K562 (cell line): ENCODE measurements around the gene PIRT. TPM values are rescaled to one million over a fixed set of nuclear protein-coding genes. Genes with fewer than 3 reads are reported as not detected.

ENCODE experiments used
- ATAC-seq: fragments of 200-7000 bp; cut with Tn5 transposase; 3 replicates; pipeline ENCODE4 v1.9.1; 2020; ENCODE audit warnings: moderate library complexity
- BruUV-seq: library from RNA; stranded (reverse); fragments of 400-500 nt; replicated peaks from 2 replicates; lab custom pipeline; 2021; lab: Mats Ljungman, UMichigan
- CTCF ChIA-PET: fragments of 300-600 bp; formaldehyde crosslinking; extraction: SDS; loops from one replicate; lab custom pipeline; 2021; ENCODE audit warnings: low intra/inter-chr PET ratio; lab: Yijun Ruan, JAX
- POLR2A ChIA-PET: fragments of 300-600, 350-650 bp; sonication (Branson Sonifier 250); formaldehyde crosslinking; extraction: SDS; loops from one replicate; lab custom pipeline; 2021; ENCODE audit warnings: antibody characterized with exemption, inconsistent platforms; lab: Yijun Ruan, JAX
- DNase-seq, 4 experiments: peaks; one replicate each; pipeline versions ENCODE4 v3.0.0 to v3.0.0-alpha.2; 2011 to 2018; ENCODE audit warnings: low spot score in 3 of 4, mixed read lengths in 3 of 4; ENCODE audit errors: extremely low read depth in 1 of 4
- FAIRE-seq: peaks from 2 replicates; lab custom pipeline; 2011; peaks lifted over from hg19 to GRCh38; lab: Jason Lieb, UNC
- H2AFZ ChIP-seq: 2 replicates; pipeline ENCODE4 v1.6.0; 2011; ENCODE audit warnings: low read depth, low read length, control low read depth, inconsistent platforms
- H3K27ac ChIP-seq: fragments of 200-600 bp; 3 replicates; pipeline ENCODE4 v1.8.0; 2011; ENCODE audit warnings: low read depth, mild to moderate bottlenecking, control low read depth, inconsistent platforms, low read length, moderate library complexity, mixed read lengths; ENCODE audit errors: extremely low read depth
- H3K27me3 ChIP-seq, 2 experiments: fragments of 300-600 bp in 1 of 2; 2 replicates in 1 of 2; 3 replicates in 1 of 2; pipeline versions ENCODE4 v1.6.0 to v1.8.0; 2011; ENCODE audit warnings: inconsistent platforms in 2 of 2, low read length in 2 of 2, mild to moderate bottlenecking in 1 of 2, mixed read lengths in 1 of 2, moderate library complexity in 1 of 2; ENCODE audit not compliant: control insufficient read depth in 2 of 2, insufficient read depth in 2 of 2
- H3K36me3 ChIP-seq: fragments of 300-600 bp; 3 replicates; pipeline ENCODE4 v1.8.0; 2011; ENCODE audit warnings: mild to moderate bottlenecking, low read length, inconsistent platforms; ENCODE audit not compliant: control insufficient read depth, insufficient read depth
- H3K4me1 ChIP-seq, 2 experiments: fragments of 200-600 bp in 1 of 2; replicated peaks in 1 of 2; 2 replicates in 1 of 2; 3 replicates in 1 of 2; pipeline versions ENCODE4 v1.5.1 to v1.8.0; 2011; ENCODE audit warnings: inconsistent platforms in 2 of 2, low read length in 2 of 2, mild to moderate bottlenecking in 1 of 2, mixed read lengths in 1 of 2, moderate library complexity in 1 of 2; ENCODE audit not compliant: control insufficient read depth in 2 of 2, insufficient read depth in 2 of 2
- H3K4me2 ChIP-seq: 2 replicates; pipeline ENCODE4 v1.6.1; 2011; ENCODE audit warnings: low read length, control low read depth, inconsistent platforms, mixed read lengths; ENCODE audit not compliant: insufficient read depth
- H3K4me3 ChIP-seq: fragments of 200-600 bp; sonication (generic), shearing (Covaris generic); 2 replicates; pipeline ENCODE4 v1.5.1; 2016; ENCODE audit warnings: control low read depth, inconsistent platforms
- H3K79me2 ChIP-seq: fragments of 200-600 bp; 3 replicates; pipeline ENCODE4 v1.8.0; 2011; ENCODE audit warnings: low read length, inconsistent platforms; ENCODE audit not compliant: control insufficient read depth, insufficient read depth
- H3K9ac ChIP-seq, 2 experiments: 2 replicates each; pipeline versions ENCODE4 v1.6.0 to v1.6.1; 2011; ENCODE audit warnings: low read depth in 2 of 2, low read length in 2 of 2, control low read depth in 1 of 2, inconsistent platforms in 1 of 2, mild to moderate bottlenecking in 1 of 2, mixed read lengths in 1 of 2; ENCODE audit not compliant: insufficient read depth in 1 of 2
- H3K9me1 ChIP-seq: one replicate; pipeline ENCODE4 v1.6.0; 2011; ENCODE audit warnings: inconsistent platforms, mild to moderate bottlenecking, low read length, moderate library complexity; ENCODE audit not compliant: control insufficient read depth, insufficient read depth
- H3K9me3 ChIP-seq: replicated peaks from 2 replicates; pipeline ENCODE4 v1.5.1; 2011; ENCODE audit warnings: low read depth, low read length, inconsistent platforms; ENCODE audit not compliant: control insufficient read depth, insufficient read depth
- H4K20me1 ChIP-seq: replicated peaks from 2 replicates; pipeline ENCODE4 v1.6.1; 2011; ENCODE audit warnings: low read length, inconsistent platforms, mixed read lengths; ENCODE audit not compliant: control insufficient read depth, insufficient read depth
- WGBS: fragments of 100-300 bp; shearing (Covaris generic); methylation state at CpG from one replicate; pipeline ENCODE4 v1.1.6; 2016; ENCODE audit warnings: low coverage, mixed read lengths; ENCODE audit not compliant: insufficient coverage; ENCODE audit errors: missing lambda C conversion rate; 5-methylcytosine and 5-hydroxymethylcytosine counted together
- in situ Hi-C: fragments of 300-500 bp; cut with MboI; formaldehyde crosslinking; loops from 4 replicates; pipeline ENCODE4 v1.15.0; 2018; ENCODE audit warnings: inconsistent platforms, mixed read lengths
- intact Hi-C: fragments of 100-400 bp; cut with micrococcal nuclease; formaldehyde crosslinking; loops from 2 replicates; pipeline ENCODE4 v1.14.2; 2022
- polyA plus RNA-seq, 8 experiments: library from polyadenylated mRNA; depleted of rRNA in 4 of 8; stranded (reverse) in 5 of 8; unstranded in 3 of 8; fragments of >200 nt; fragmentation: Nextera tagmentation in 2 of 8; fragmentation: Illumina TruSeq in 1 of 8; extraction: Ambion mirVana in 2 of 8; extraction: Trizol in 1 of 8; gene quantifications; 2 replicates each; pipeline versions ENCODE4 v1.2.1 to v1.2.3, GENCODE V29; 2011 to 2014; ENCODE audit warnings: inconsistent platforms in 1 of 8, missing spikeins in 1 of 8
- total RNA-seq, 7 experiments: library from RNA; depleted of rRNA in 6 of 7; stranded (reverse); fragments of >200 nt in 6 of 7; fragmentation: Illumina TruSeq in 2 of 7; extraction: Trizol in 2 of 7; gene quantifications; 2 replicates each; pipeline versions ENCODE4 v1.2.1 to v1.2.3, GENCODE V29; 2011 to 2021; ENCODE audit warnings: low replicate concordance in 1 of 7
- TF ChIP-seq, protein P1 (sequence below): sonication (generic); formaldehyde crosslinking; IDR thresholded peaks from 2 replicates; pipeline ENCODE4 v1.4.0; 2020; ENCODE audit warnings: mild to moderate bottlenecking, missing genetic modification reagents
- TF ChIP-seq, protein P2 (sequence below): fragments of 450-650 bp; IDR thresholded peaks from 2 replicates; pipeline ENCODE4 v1.6.1; 2016; ENCODE audit warnings: mild to moderate bottlenecking, moderate library complexity

The PIRT gene
- total and polyA plus RNA-seq, 9 of the 15 experiments (the other 6 are each of a cell fraction or from before 2014, with no cell fraction given): not detected

GRCh38 chr17:10824874-10825273 lies 13.0 kb downstream of the PIRT start:
- WGBS: 0% methylated on average over 4 of the region's 7 CpGs
- in situ Hi-C loops (no loop called here), intact Hi-C loops (no loop called here)
- H3K9me1 ChIP-seq: no peaks in the 10 kb centered on the region
- DNase-seq (no peak), FAIRE-seq (no peak), ATAC-seq (no peak)
- H3K27ac ChIP-seq: no peak overlapping the region
- ChIA-PET POLR2A (no interaction called here), CTCF (no interaction called here)
- H3K79me2 ChIP-seq: no peaks in the 10 kb centered on the region
- no peaks in the 10 kb centered on the region for H3K36me3 ChIP-seq
- no peaks in the 10 kb centered on the region for H4K20me1 ChIP-seq
- H3K9ac ChIP-seq: no peak overlapping the region
- H2AFZ ChIP-seq: no peak overlapping the region
- no peak overlapping the region for H3K4me2 ChIP-seq
- no peaks in the 10 kb centered on the region; a peak in 1 of 5 replicates for H3K27me3 ChIP-seq
- no peak overlapping the region for H3K4me3 ChIP-seq
- TF ChIP-seq, protein P1, sequence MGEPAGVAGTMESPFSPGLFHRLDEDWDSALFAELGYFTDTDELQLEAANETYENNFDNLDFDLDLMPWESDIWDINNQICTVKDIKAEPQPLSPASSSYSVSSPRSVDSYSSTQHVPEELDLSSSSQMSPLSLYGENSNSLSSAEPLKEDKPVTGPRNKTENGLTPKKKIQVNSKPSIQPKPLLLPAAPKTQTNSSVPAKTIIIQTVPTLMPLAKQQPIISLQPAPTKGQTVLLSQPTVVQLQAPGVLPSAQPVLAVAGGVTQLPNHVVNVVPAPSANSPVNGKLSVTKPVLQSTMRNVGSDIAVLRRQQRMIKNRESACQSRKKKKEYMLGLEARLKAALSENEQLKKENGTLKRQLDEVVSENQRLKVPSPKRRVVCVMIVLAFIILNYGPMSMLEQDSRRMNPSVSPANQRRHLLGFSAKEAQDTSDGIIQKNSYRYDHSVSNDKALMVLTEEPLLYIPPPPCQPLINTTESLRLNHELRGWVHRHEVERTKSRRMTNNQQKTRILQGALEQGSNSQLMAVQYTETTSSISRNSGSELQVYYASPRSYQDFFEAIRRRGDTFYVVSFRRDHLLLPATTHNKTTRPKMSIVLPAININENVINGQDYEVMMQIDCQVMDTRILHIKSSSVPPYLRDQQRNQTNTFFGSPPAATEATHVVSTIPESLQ (CRISPR knock-in tag): no peak
- no TSS peak for BruUV-seq
- no peaks in the 10 kb centered on the region for H3K9me3 ChIP-seq
- H3K4me1 ChIP-seq: no peaks in the 10 kb centered on the region

- ChIA-PET POLR2A (no interaction called here), CTCF (no interaction called here)
- H3K27ac ChIP-seq: no peak overlapping the region
- no peaks in the 10 kb centered on the region for H3K9me1 ChIP-seq
- in situ Hi-C loops: no loop called here
- DNase-seq: no peak
- FAIRE-seq: no peak
- H4K20me1 ChIP-seq: no peaks in the 10 kb centered on the region
- H3K9me3 ChIP-seq: no peaks in the 10 kb centered on the region
- H3K4me2 ChIP-seq: no peak overlapping the region
- H3K9ac ChIP-seq: no peak overlapping the region
- no peaks in the 10 kb centered on the region for H3K36me3 ChIP-seq
- H3K4me3 ChIP-seq: no peak overlapping the region
- no peak overlapping the region for H2AFZ ChIP-seq
- intact Hi-C loops: no loop called here
- ATAC-seq: no peak
- no peaks in the 10 kb centered on the region; a peak in 1 of 5 replicates for H3K27me3 ChIP-seq
- BruUV-seq: no TSS peak
- H3K4me1 ChIP-seq: no peaks in the 10 kb centered on the region
- no peaks in the 10 kb centered on the region for H3K79me2 ChIP-seq
- TF ChIP-seq, protein P2, sequence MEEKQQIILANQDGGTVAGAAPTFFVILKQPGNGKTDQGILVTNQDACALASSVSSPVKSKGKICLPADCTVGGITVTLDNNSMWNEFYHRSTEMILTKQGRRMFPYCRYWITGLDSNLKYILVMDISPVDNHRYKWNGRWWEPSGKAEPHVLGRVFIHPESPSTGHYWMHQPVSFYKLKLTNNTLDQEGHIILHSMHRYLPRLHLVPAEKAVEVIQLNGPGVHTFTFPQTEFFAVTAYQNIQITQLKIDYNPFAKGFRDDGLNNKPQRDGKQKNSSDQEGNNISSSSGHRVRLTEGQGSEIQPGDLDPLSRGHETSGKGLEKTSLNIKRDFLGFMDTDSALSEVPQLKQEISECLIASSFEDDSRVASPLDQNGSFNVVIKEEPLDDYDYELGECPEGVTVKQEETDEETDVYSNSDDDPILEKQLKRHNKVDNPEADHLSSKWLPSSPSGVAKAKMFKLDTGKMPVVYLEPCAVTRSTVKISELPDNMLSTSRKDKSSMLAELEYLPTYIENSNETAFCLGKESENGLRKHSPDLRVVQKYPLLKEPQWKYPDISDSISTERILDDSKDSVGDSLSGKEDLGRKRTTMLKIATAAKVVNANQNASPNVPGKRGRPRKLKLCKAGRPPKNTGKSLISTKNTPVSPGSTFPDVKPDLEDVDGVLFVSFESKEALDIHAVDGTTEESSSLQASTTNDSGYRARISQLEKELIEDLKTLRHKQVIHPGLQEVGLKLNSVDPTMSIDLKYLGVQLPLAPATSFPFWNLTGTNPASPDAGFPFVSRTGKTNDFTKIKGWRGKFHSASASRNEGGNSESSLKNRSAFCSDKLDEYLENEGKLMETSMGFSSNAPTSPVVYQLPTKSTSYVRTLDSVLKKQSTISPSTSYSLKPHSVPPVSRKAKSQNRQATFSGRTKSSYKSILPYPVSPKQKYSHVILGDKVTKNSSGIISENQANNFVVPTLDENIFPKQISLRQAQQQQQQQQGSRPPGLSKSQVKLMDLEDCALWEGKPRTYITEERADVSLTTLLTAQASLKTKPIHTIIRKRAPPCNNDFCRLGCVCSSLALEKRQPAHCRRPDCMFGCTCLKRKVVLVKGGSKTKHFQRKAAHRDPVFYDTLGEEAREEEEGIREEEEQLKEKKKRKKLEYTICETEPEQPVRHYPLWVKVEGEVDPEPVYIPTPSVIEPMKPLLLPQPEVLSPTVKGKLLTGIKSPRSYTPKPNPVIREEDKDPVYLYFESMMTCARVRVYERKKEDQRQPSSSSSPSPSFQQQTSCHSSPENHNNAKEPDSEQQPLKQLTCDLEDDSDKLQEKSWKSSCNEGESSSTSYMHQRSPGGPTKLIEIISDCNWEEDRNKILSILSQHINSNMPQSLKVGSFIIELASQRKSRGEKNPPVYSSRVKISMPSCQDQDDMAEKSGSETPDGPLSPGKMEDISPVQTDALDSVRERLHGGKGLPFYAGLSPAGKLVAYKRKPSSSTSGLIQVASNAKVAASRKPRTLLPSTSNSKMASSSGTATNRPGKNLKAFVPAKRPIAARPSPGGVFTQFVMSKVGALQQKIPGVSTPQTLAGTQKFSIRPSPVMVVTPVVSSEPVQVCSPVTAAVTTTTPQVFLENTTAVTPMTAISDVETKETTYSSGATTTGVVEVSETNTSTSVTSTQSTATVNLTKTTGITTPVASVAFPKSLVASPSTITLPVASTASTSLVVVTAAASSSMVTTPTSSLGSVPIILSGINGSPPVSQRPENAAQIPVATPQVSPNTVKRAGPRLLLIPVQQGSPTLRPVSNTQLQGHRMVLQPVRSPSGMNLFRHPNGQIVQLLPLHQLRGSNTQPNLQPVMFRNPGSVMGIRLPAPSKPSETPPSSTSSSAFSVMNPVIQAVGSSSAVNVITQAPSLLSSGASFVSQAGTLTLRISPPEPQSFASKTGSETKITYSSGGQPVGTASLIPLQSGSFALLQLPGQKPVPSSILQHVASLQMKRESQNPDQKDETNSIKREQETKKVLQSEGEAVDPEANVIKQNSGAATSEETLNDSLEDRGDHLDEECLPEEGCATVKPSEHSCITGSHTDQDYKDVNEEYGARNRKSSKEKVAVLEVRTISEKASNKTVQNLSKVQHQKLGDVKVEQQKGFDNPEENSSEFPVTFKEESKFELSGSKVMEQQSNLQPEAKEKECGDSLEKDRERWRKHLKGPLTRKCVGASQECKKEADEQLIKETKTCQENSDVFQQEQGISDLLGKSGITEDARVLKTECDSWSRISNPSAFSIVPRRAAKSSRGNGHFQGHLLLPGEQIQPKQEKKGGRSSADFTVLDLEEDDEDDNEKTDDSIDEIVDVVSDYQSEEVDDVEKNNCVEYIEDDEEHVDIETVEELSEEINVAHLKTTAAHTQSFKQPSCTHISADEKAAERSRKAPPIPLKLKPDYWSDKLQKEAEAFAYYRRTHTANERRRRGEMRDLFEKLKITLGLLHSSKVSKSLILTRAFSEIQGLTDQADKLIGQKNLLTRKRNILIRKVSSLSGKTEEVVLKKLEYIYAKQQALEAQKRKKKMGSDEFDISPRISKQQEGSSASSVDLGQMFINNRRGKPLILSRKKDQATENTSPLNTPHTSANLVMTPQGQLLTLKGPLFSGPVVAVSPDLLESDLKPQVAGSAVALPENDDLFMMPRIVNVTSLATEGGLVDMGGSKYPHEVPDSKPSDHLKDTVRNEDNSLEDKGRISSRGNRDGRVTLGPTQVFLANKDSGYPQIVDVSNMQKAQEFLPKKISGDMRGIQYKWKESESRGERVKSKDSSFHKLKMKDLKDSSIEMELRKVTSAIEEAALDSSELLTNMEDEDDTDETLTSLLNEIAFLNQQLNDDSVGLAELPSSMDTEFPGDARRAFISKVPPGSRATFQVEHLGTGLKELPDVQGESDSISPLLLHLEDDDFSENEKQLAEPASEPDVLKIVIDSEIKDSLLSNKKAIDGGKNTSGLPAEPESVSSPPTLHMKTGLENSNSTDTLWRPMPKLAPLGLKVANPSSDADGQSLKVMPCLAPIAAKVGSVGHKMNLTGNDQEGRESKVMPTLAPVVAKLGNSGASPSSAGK: no peak
These were observed 16.1 kb downstream of the PIRT start for GRCh38 chr17:10821770-10822169.
